ENCODE measurements around the gene THADA.
A peak's percentile ranks its signal among the peaks of the same experiment; 100 is the strongest.
"Not testable (repeated sequence)": the region's sequence is repeated elsewhere in the genome, so short reads cannot be mapped to it uniquely, and the experiment has no call there.

Gene THADA

GRCh38 chr2:43595603-43596412, at the start of gene THADA:
Gene THADA, minus strand, starts transcription at chr2:43596038. Its CDS starts 3,646 bp downstream, at chr2:43592392.
- no peak for TF ChIP-seq CTCF (conservative IDR thresholded peaks at IDR 0.05; ENCODE audit: low read depth, low read length)
- peak within 1 kb of the TSS; percentile 96 for H3K4me3 ChIP-seq (ENCODE audit: low read depth, low read length)
- peak; percentile 100 for DNase-seq (ENCODE audit: low read depth)

- TF ChIP-seq CTCF (conservative IDR thresholded peaks at IDR 0.05; ENCODE audit: low read depth, low read length), result no peak
- DNase-seq (ENCODE audit: low read depth), result no peak
- H3K4me3 ChIP-seq (ENCODE audit: low read depth, low read length), result no peak overlapping the region
Observed at GRCh38 chr2:43643680-43644079, 47.8 kb upstream of the THADA start.

- no peak for DNase-seq (ENCODE audit: low read depth)
- no peak for TF ChIP-seq CTCF (conservative IDR thresholded peaks at IDR 0.05; ENCODE audit: low read depth, low read length)
- H3K4me3 ChIP-seq (ENCODE audit: low read depth, low read length), result no peak overlapping the region
Observed at GRCh38 chr2:43642363-43642762, 46.5 kb upstream of the THADA start.

GRCh38 chr2:43637030-43637803, 41.4 kb upstream of the THADA start, which contains the start of gene PLEKHH2:
Gene PLEKHH2, plus strand, starts transcription at chr2:43637260. Its CDS starts 7,414 bp downstream, at chr2:43644674.
- DNase-seq (ENCODE audit: low read depth), result peak; percentile 87
- TF ChIP-seq CTCF (conservative IDR thresholded peaks at IDR 0.05; ENCODE audit: low read depth, low read length), result no peak

GRCh38 chr2:43636621-43637020, 40.8 kb upstream of the THADA start:
- no peak for DNase-seq (ENCODE audit: low read depth)

More at GRCh38 chr2:43637030-43637803, 41.4 kb upstream of the THADA start, which contains the start of gene PLEKHH2:
- H3K4me3 ChIP-seq (ENCODE audit: low read depth, low read length), result peak within 1 kb of the TSS; percentile 76

GRCh38 chr2:43636153-43636552, 40.3 kb upstream of the THADA start:
- not testable (repeated sequence) for H3K4me3 ChIP-seq (ENCODE audit: low read depth, low read length); DNase-seq (ENCODE audit: low read depth)

More at GRCh38 chr2:43636621-43637020, 40.8 kb upstream of the THADA start:
- peak overlapping the region; percentile 76 for H3K4me3 ChIP-seq (ENCODE audit: low read depth, low read length)
- no peak for TF ChIP-seq CTCF (conservative IDR thresholded peaks at IDR 0.05; ENCODE audit: low read depth, low read length)

- no peak overlapping the region for H3K4me3 ChIP-seq (ENCODE audit: low read depth, low read length)
- TF ChIP-seq CTCF (conservative IDR thresholded peaks at IDR 0.05; ENCODE audit: low read depth, low read length), result no peak
- peak; percentile 82 for DNase-seq (ENCODE audit: low read depth)
Observed at GRCh38 chr2:43634604-43635306, 38.9 kb upstream of the THADA start.
